OCI-LY1 (cell line): ENCODE data around the gene USP17L18.
"Not testable (repeated sequence)": the region's sequence is repeated elsewhere in the genome, so short reads cannot be mapped to it uniquely, and the experiment has no call there.

Experiments used
- H2AFZ ChIP-seq: fragments of 200-600 bp; sonication (generic), shearing (Covaris generic); 2 replicates; pipeline ENCODE4 v1.6.0; 2014; ENCODE audit warnings: antibody characterized with exemption, mild to moderate bottlenecking, low read length
- H3F3A ChIP-seq: fragments of 200-600 bp; sonication (generic), shearing (Covaris generic); 2 replicates; pipeline ENCODE4 v1.6.0; 2014; ENCODE audit warnings: mild to moderate bottlenecking, antibody characterized with exemption, low read length, moderate library complexity; ENCODE audit not compliant: insufficient read depth
- H3K27ac ChIP-seq: fragments of 200-600 bp; sonication (generic); 2 replicates; pipeline ENCODE4 v1.5.1; 2014; ENCODE audit warnings: low read length, mixed run types, mild to moderate bottlenecking, low read depth; ENCODE audit not compliant: poor library complexity, severe bottlenecking
- H3K27me3 ChIP-seq: fragments of 200-600 bp; sonication (generic); 2 replicates; pipeline ENCODE4 v1.6.0; 2014; ENCODE audit warnings: antibody characterized with exemption, mild to moderate bottlenecking, low read length, moderate library complexity; ENCODE audit not compliant: insufficient read depth
- H3K36me3 ChIP-seq: fragments of 200-600 bp; sonication (generic); 2 replicates; pipeline ENCODE4 v1.6.1; 2014; ENCODE audit warnings: mild to moderate bottlenecking, antibody characterized with exemption, low read length, moderate library complexity, mixed read lengths; ENCODE audit not compliant: insufficient read depth
- H3K4me1 ChIP-seq: fragments of 200-600 bp; sonication (generic); 2 replicates; pipeline ENCODE4 v1.5.1; 2014; ENCODE audit warnings: mild to moderate bottlenecking, low read length, moderate library complexity; ENCODE audit not compliant: insufficient read depth, severe bottlenecking
- H3K4me2 ChIP-seq: fragments of 200-600 bp; sonication (generic), shearing (Covaris generic); 2 replicates; pipeline ENCODE4 v1.6.1; 2014; ENCODE audit warnings: low read length
- H3K4me3 ChIP-seq: fragments of 200-600 bp; sonication (generic); 2 replicates; pipeline ENCODE4 v1.5.1; 2014; ENCODE audit warnings: low read length, low read depth, mild to moderate bottlenecking, mixed read lengths; ENCODE audit not compliant: poor library complexity, severe bottlenecking
- H3K79me2 ChIP-seq: fragments of 200-600 bp; shearing (Covaris generic); 2 replicates; pipeline ENCODE4 v1.6.1; 2016; ENCODE audit warnings: mixed run types, low read length, mixed read lengths; ENCODE audit not compliant: insufficient read depth
- H3K9ac ChIP-seq: fragments of 200-600 bp; sonication (generic), shearing (Covaris generic); 2 replicates; pipeline ENCODE4 v1.6.1; 2014; ENCODE audit warnings: mild to moderate bottlenecking, low read length, mixed read lengths
- H3K9me2 ChIP-seq: fragments of 200-600 bp; sonication (generic), shearing (Covaris generic); 2 replicates; pipeline ENCODE4 v1.6.1; 2014; ENCODE audit warnings: low read depth, mild to moderate bottlenecking, low read length, mixed read lengths
- H3K9me3 ChIP-seq: fragments of 200-600 bp; shearing (Covaris generic); 2 replicates; pipeline ENCODE4 v1.6.1; 2014; ENCODE audit warnings: low read length, mixed read lengths
- H4K20me1 ChIP-seq: fragments of 200-600 bp; sonication (generic), shearing (Covaris generic); 2 replicates; pipeline ENCODE4 v1.6.0; 2016; ENCODE audit warnings: mild to moderate bottlenecking, low read length; ENCODE audit not compliant: insufficient read depth

USP17L18 gene

GRCh38 chr4:9234085-9234484 is 14.3 kb upstream of the USP17L18 start, which contains the start of gene USP17L15:
Gene USP17L15, plus strand, starts transcription at chr4:9234385. Its CDS starts 0 bp downstream, at chr4:9234385.
- not testable (repeated sequence) for H3F3A ChIP-seq, H3K79me2 ChIP-seq, H4K20me1 ChIP-seq, H3K27ac ChIP-seq, H3K4me3 ChIP-seq, H2AFZ ChIP-seq, H3K9me2 ChIP-seq, H3K4me2 ChIP-seq, H3K9me3 ChIP-seq, H3K27me3 ChIP-seq, H3K9ac ChIP-seq, H3K36me3 ChIP-seq, H3K4me1 ChIP-seq

DNA sequence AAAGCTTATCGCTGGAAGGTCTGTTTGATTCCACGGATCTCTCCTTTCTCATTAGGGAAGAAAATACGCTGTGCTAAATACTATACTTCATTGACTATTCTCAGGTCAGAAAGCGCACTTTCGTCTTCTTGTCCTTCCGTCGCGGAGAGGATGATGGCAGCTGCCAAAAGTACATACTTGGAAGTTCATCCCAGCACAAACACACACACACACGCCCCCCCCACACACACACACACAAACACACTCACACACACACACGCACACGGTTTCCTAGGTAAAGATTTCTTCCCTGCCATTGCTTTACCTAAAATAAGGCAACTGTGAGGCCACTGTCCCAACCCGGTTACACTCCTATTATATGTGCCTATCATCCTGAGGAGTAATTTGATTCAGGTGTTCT is 10.0 kb upstream of the USP17L18 start:
- not testable (repeated sequence) for H3K27ac ChIP-seq, H3K9me2 ChIP-seq, H3K4me2 ChIP-seq, H3K9me3 ChIP-seq, H3K4me1 ChIP-seq, H3K27me3 ChIP-seq, H3K36me3 ChIP-seq, H3K79me2 ChIP-seq, H3K9ac ChIP-seq, H3K4me3 ChIP-seq, H4K20me1 ChIP-seq, H3F3A ChIP-seq, H2AFZ ChIP-seq

DNA sequence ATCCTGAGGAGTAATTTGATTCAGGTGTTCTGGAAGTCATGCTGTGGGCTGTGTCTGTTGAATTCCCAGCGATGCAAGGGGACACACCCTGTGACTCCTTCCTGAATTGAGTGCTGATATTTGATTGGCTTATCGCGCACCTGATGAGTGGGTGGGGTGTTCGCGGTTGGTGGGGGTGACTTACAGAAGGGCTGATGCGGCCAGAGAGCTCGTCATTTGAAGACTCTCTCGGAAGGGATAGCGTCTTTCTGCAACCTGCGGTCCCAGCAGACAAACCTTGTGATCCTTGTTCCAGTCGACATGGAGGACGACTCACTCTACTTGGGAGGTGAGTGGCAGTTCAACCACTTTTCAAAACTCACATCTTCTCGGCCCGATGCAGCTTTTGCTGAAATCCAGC is 4.9 kb upstream of the USP17L18 start, which contains the start of gene USP17L17:
Gene USP17L17 (plus strand): TSS at position 301 of the 400 bp plus-strand sequence. CDS start 0 bp downstream, at position 301.
- H3K9me3 ChIP-seq, H3K4me1 ChIP-seq, H3K9ac ChIP-seq, H3K27me3 ChIP-seq, H4K20me1 ChIP-seq, H3K4me2 ChIP-seq, H2AFZ ChIP-seq, H3K9me2 ChIP-seq, H3K4me3 ChIP-seq, H3K36me3 ChIP-seq, H3F3A ChIP-seq, H3K27ac ChIP-seq, H3K79me2 ChIP-seq: not testable (repeated sequence)

- H3K9me3 ChIP-seq, H2AFZ ChIP-seq, H3K9ac ChIP-seq, H3K4me1 ChIP-seq, H3K79me2 ChIP-seq, H3K4me2 ChIP-seq, H3K4me3 ChIP-seq, H3K36me3 ChIP-seq, H3F3A ChIP-seq, H3K9me2 ChIP-seq, H3K27ac ChIP-seq, H4K20me1 ChIP-seq, H3K27me3 ChIP-seq: not testable (repeated sequence)
These were observed 4.6 kb downstream of the USP17L18 start, which contains the start of gene USP17L19 for GRCh38 chr4:9253078-9253477. Gene USP17L19, plus strand, starts transcription at chr4:9253378. Its CDS starts 0 bp downstream, at chr4:9253378.

DNA sequence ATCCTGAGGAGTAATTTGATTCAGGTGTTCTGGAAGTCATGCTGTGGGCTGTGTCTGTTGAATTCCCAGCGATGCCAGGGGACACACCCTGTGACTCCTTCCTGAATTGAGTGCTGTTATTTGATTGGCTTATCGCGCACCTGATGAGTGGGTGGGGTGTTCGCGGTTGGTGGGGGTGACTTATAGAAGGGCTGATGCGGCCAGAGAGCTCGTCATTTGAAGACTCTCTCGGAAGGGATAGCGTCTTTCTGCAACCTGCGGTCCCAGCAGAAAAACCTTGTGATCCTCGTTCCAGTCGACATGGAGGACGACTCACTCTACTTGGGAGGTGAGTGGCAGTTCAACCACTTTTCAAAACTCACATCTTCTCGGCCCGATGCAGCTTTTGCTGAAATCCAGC is 9.4 kb downstream of the USP17L18 start, which contains the start of gene USP17L20:
Gene USP17L20 (plus strand): TSS at position 301 of the 400 bp plus-strand sequence. CDS start 0 bp downstream, at position 301.
- not testable (repeated sequence) for H3K36me3 ChIP-seq, H4K20me1 ChIP-seq, H3K9me2 ChIP-seq, H3K27me3 ChIP-seq, H3K4me1 ChIP-seq, H3K4me2 ChIP-seq, H3K9ac ChIP-seq, H3F3A ChIP-seq, H3K79me2 ChIP-seq, H3K27ac ChIP-seq, H2AFZ ChIP-seq, H3K4me3 ChIP-seq, H3K9me3 ChIP-seq

DNA sequence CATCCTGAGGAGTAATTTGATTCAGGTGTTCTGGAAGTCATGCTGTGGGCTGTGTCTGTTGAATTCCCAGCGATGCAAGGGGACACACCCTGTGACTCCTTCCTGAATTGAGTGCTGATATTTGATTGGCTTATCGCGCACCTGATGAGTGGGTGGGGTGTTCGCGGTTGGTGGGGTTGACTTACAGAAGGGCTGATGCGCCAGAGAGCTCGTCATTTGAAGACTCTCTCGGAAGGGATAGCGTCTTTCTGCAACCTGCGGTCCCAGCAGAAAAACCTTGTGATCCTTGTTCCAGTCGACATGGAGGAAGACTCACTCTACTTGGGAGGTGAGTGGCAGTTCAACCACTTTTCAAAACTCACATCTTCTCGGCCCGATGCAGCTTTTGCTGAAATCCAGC is 14.1 kb downstream of the USP17L18 start, which contains the start of gene USP17L21:
Gene USP17L21 (plus strand): TSS at position 301 of the 400 bp plus-strand sequence. CDS start 0 bp downstream, at position 301.
- H2AFZ ChIP-seq, H3K4me2 ChIP-seq, H3K4me3 ChIP-seq, H3K9ac ChIP-seq, H3K9me2 ChIP-seq, H3K79me2 ChIP-seq, H3K36me3 ChIP-seq, H3F3A ChIP-seq, H3K9me3 ChIP-seq, H3K4me1 ChIP-seq, H3K27ac ChIP-seq, H4K20me1 ChIP-seq, H3K27me3 ChIP-seq: not testable (repeated sequence)

- not testable (repeated sequence) for H3K36me3 ChIP-seq, H3F3A ChIP-seq, H4K20me1 ChIP-seq, H3K4me3 ChIP-seq, H3K4me1 ChIP-seq, H3K9me3 ChIP-seq, H3K4me2 ChIP-seq, H3K9ac ChIP-seq, H3K27me3 ChIP-seq, H3K79me2 ChIP-seq, H3K27ac ChIP-seq, H3K9me2 ChIP-seq, H2AFZ ChIP-seq
These were observed 18.9 kb downstream of the USP17L18 start, which contains the start of gene USP17L22 for GRCh38 chr4:9267319-9267718. Gene USP17L22, plus strand, starts transcription at chr4:9267619. Its CDS starts 0 bp downstream, at chr4:9267619.

GRCh38 chr4:9271719-9272118 is 23.3 kb downstream of the USP17L18 start:
- not testable (repeated sequence) for H3K27ac ChIP-seq, H3K4me2 ChIP-seq, H4K20me1 ChIP-seq, H3K36me3 ChIP-seq, H3K9ac ChIP-seq, H2AFZ ChIP-seq, H3K4me1 ChIP-seq, H3F3A ChIP-seq, H3K79me2 ChIP-seq, H3K9me3 ChIP-seq, H3K27me3 ChIP-seq, H3K4me3 ChIP-seq, H3K9me2 ChIP-seq
